ENCODE results near the gene FOXS1. TPM values are rescaled to one million over a fixed set of nuclear protein-coding genes. Genes with fewer than 3 reads are reported as not detected.

Gene FOXS1
- under 1 TPM in 1 of 3 donors, not detected in 2; 0.60 TPM for total RNA-seq
- long read RNA-seq, donor 1: 0 reads
- long read RNA-seq, donor 2, partial matches to known transcripts: 0 of 1 reads
- long read RNA-seq, donor 2, other reads (novel, unspliced or antisense): 0 of 1 reads

DNA sequence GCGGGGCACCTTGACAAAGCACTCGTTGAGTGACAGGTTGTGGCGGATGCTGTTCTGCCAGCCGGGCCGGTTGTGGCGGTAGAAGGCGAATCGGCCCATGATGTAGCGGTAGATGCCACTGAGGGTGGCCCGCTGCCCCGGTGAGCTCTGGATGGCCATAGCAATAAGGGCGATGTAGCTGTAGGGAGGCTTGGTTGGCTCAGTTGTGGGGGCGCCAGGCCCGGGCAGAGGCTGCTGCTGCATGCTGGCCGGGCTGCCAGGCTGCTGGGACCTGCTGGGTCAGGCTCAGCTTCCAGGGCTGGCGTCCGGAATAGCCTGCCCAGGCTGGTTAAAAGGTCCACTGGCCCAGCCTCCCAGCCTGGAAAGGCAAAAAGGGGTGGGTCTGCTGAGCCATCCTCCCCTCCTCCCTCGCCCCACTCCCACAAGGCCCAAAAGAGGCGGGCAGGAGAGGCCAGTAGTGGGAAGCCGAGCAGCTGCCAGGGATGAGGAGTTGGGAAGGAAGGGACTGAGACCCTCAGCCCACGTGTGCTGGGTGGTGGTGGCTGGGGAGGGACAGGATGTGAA is at the start of gene FOXS1:
Gene FOXS1 (minus strand): TSS at position 305 of the 564 bp plus-strand sequence. CDS start 62 bp downstream, at position 243.
- H3K36me3 ChIP-seq (ENCODE audit: low read depth): no peaks in the 10 kb centered on the region
- intact Hi-C loops (cut with DNase I, micrococcal nuclease): no loop called here
- no peak within 1 kb of the TSS for H3K4me3 ChIP-seq
- DNase-seq (no peak), ATAC-seq (no peak)
- no peaks in the 10 kb centered on the region for H3K9me3 ChIP-seq
- peaks cover 3% of the 10 kb centered on the region for H3K4me1 ChIP-seq (ENCODE audit: low read depth)
- TF ChIP-seq, protein P1, sequence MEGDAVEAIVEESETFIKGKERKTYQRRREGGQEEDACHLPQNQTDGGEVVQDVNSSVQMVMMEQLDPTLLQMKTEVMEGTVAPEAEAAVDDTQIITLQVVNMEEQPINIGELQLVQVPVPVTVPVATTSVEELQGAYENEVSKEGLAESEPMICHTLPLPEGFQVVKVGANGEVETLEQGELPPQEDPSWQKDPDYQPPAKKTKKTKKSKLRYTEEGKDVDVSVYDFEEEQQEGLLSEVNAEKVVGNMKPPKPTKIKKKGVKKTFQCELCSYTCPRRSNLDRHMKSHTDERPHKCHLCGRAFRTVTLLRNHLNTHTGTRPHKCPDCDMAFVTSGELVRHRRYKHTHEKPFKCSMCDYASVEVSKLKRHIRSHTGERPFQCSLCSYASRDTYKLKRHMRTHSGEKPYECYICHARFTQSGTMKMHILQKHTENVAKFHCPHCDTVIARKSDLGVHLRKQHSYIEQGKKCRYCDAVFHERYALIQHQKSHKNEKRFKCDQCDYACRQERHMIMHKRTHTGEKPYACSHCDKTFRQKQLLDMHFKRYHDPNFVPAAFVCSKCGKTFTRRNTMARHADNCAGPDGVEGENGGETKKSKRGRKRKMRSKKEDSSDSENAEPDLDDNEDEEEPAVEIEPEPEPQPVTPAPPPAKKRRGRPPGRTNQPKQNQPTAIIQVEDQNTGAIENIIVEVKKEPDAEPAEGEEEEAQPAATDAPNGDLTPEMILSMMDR (IDR thresholded peaks at IDR 0.05): no peak

DNA sequence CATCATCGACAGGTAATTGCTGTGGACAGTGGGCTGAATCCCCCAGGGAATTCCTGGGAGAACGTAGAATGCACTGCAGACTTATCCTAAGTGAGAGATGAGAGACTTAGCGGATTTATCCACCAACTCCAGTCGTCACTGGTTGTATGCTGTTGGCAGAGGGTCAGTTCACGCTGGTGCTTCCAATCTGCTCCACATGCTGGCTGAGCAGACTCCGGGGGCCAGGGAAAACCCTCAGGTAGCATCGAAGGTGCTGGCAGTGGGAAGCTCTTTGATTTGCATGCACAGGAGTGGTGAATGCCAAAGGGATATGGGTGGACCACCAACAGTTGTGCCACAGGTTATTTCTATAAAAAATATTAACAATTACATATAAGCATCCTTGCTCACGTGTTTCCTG is 45.2 kb upstream of the FOXS1 start:
- no peak for ATAC-seq
- Histone ChIP-seq H3K9me3 (no peaks in the 10 kb centered on the region), H3K4me3 (no peak overlapping the region), H3K4me1 (ENCODE audit: low read depth) (no peaks in the 10 kb centered on the region), H3K36me3 (ENCODE audit: low read depth) (no peaks in the 10 kb centered on the region)
- no peak for DNase-seq
- TF ChIP-seq, protein P1 (IDR thresholded peaks at IDR 0.05): no peak
- intact Hi-C loops (cut with DNase I, micrococcal nuclease): no loop called here

DNA sequence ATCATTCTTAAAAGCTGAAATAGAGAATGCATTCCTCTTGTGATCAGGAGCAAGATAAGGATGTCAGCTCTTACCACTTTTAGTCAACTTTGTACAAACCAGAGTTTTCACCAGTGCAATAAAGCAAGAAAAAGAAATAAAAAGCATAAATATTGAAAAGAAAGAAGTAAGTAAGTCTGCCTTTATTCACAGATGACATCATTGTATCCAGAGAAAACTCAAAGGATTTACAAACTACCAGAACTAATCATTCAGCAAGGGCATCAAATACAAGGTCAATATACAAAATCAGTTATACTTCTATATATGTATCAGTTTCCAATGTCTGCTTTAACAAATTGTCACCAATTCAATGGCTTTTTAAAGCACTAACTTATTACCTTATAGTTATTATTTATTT is 38.4 kb upstream of the FOXS1 start:
- H3K36me3 ChIP-seq (ENCODE audit: low read depth): no peaks in the 10 kb centered on the region
- intact Hi-C loops (cut with DNase I, micrococcal nuclease): no loop called here
- no peaks in the 10 kb centered on the region for H3K9me3 ChIP-seq
- DNase-seq: no peak
- no peak for ATAC-seq
- TF ChIP-seq, protein P1 (IDR thresholded peaks at IDR 0.05): no peak
- no peaks in the 10 kb centered on the region for H3K4me1 ChIP-seq (ENCODE audit: low read depth)
- no peak overlapping the region for H3K4me3 ChIP-seq

DNA sequence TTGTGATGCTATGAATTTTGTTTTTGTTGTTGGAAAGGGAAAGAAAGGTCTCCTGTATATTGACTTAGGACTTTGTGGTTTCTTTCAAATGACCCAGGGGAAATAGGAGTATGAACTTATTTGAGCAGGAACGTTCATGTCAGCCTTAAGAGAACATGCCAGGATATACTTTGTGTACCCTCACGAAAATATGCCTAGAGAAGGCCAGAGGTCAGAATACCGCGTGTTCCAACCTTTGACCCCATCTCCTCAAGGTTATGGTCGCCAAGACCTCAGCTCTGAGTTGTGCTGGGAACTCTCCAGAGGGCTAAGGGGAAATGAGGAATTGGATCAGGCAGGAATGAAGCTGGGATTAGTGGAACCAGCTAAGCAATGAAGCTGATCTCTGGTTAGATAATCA is 36.5 kb upstream of the FOXS1 start:
- DNase-seq: no peak
- no peak for ATAC-seq
- Histone ChIP-seq H3K4me1 (ENCODE audit: low read depth) (no peaks in the 10 kb centered on the region), H3K36me3 (ENCODE audit: low read depth) (no peaks in the 10 kb centered on the region), H3K9me3 (no peaks in the 10 kb centered on the region), H3K4me3 (no peak overlapping the region)
- intact Hi-C loops (cut with DNase I, micrococcal nuclease): no loop called here
- TF ChIP-seq, protein P1 (IDR thresholded peaks at IDR 0.05): no peak

DNA sequence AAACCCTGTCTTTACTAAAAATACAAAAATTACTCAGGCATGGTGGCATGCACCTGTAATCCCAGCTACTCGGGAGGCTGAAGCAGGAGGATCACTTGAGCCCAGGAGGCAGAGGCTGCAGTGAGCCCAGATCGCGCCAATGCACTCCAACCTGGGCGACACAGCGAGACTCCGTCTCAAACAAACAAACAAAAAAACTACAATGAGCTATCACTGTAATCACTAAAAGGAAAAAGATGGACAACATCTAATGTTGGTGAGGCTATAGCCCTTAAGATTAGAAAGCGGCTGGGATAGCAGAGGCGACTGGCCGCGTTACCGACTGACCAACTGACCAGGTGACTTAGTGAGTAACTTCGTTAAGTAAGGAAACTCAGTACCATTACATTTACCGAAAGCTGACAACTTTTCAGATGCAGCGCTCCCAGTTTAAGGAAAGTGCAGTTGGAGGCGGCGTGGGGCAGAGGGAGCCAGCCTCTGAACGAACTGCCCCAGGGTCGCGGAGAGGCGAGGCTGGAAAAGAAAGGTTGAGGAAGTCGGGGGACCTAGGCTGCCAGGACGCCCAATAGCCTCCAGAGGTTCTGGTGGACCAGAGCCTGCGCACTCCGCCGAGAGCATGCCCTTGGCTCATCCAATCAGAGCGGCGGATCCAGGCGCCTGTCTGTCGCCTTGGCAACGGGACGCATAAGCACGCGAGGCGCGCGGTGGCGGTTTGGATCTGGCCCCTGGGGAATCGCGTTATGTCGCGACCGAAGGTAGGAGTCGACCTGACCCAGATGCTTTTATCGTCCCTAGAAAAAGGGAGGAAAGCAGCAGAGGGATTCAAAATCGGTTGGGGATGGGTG is 34.0 kb upstream of the FOXS1 start:
- intact Hi-C loops (cut with DNase I, micrococcal nuclease): no loop called here
- Histone ChIP-seq H3K36me3 (ENCODE audit: low read depth) (no peaks in the 10 kb centered on the region), H3K4me1 (ENCODE audit: low read depth) (no peaks in the 10 kb centered on the region), H3K4me3 (peak overlapping the region; percentile 14), H3K9me3 (no peaks in the 10 kb centered on the region)
- DNase-seq (peak; percentile 91 to 94 (median 92)), ATAC-seq (peak; percentile 98)
- TF ChIP-seq, protein P1 (IDR thresholded peaks at IDR 0.05): no peak

Measured in mucosa of descending colon (tissue), 3 donors.